Stimulated activated CD4-positive, alpha-beta T cell treated with anti-CD3 and anti-CD28 coated beads, TNF-alpha, amount 100 ng/mL, for 24 hours (primary cell): ENCODE results near the gene HDDC3.

ENCODE experiments used
- DNase-seq, 3 experiments: peaks; one replicate each; pipeline ENCODE4 v3.0.0-alpha.2; 2020; ENCODE audit warnings: low read depth in 3 of 3

HDDC3 gene

GRCh38 chr15:90953947-90954711 lies 21.8 kb upstream of the HDDC3 start:
- no peak for DNase-seq

- no peak for DNase-seq
Observed at GRCh38 chr15:90952901-90953677, 20.7 kb upstream of the HDDC3 start.

GRCh38 chr15:90950676-90951075 lies 18.3 kb upstream of the HDDC3 start:
- no peak for DNase-seq

- DNase-seq: no peak
Observed at GRCh38 chr15:90949979-90950675, 17.8 kb upstream of the HDDC3 start.

- DNase-seq: no peak
Observed at GRCh38 chr15:90948506-90948905, 16.2 kb upstream of the HDDC3 start.

- DNase-seq: no peak
Observed at GRCh38 chr15:90947577-90948357, 15.4 kb upstream of the HDDC3 start.

GRCh38 chr15:90946941-90947576 lies 14.7 kb upstream of the HDDC3 start:
- DNase-seq: no peak

GRCh38 chr15:90946538-90946937 lies 14.2 kb upstream of the HDDC3 start:
- DNase-seq: no peak

GRCh38 chr15:90945091-90945490 lies 12.7 kb upstream of the HDDC3 start:
- no peak for DNase-seq

- no peak for DNase-seq
Observed at GRCh38 chr15:90942354-90943120, 10.2 kb upstream of the HDDC3 start.

GRCh38 chr15:90941038-90941437 lies 8.7 kb upstream of the HDDC3 start:
- no peak for DNase-seq

GRCh38 chr15:90939756-90940155 lies 7.4 kb upstream of the HDDC3 start:
- no peak for DNase-seq

- no peak for DNase-seq
Observed at GRCh38 chr15:90938261-90938660, 5.9 kb upstream of the HDDC3 start.

- DNase-seq: no peak
Observed at GRCh38 chr15:90936823-90937222, 4.5 kb upstream of the HDDC3 start.

GRCh38 chr15:90934949-90935751 lies 2.8 kb upstream of the HDDC3 start, which contains the start of gene UNC45A:
UNC45A (plus strand) TSS chr15:90935285; CDS start chr15:90935325, 40 bp downstream.
- peak; percentile 87 to 96 (median 92) for DNase-seq

- DNase-seq: peak; percentile 61 to 89 (median 68)
Observed at GRCh38 chr15:90934256-90934948, 2.1 kb upstream of the HDDC3 start.

- no peak for DNase-seq
Observed at GRCh38 chr15:90933301-90933700, 952 bp upstream of the HDDC3 start.

- DNase-seq: no peak
Observed at GRCh38 chr15:90932660-90932991, 277 bp upstream of the HDDC3 start.

GRCh38 chr15:90931575-90931827 lies 848 bp downstream of the HDDC3 start:
- DNase-seq: no peak
